CD14-positive monocyte (primary cell): ENCODE measurements around the gene RCAN2. TPM values are rescaled to one million over a fixed set of nuclear protein-coding genes. Genes with fewer than 3 reads are reported as not detected.

ENCODE experiments used
- DNase-seq, 3 donors: peaks; one replicate each; pipeline ENCODE4 v3.0.0-alpha.2; 2011 to 2022
- H2AFZ ChIP-seq: 2 replicates; pipeline ENCODE4 v1.6.0; 2012; ENCODE audit warnings: mild to moderate bottlenecking, low read depth, low read length, inconsistent platforms; ENCODE audit not compliant: insufficient read depth, poor library complexity, severe bottlenecking
- H3K27ac ChIP-seq, 2 donors: 1 replicate in 1 of 2; 2 replicates in 1 of 2; pipeline ENCODE4 v1.5.1; 2012 to 2013; ENCODE audit warnings: low read length in 2 of 2, control low read depth in 1 of 2, inconsistent platforms in 1 of 2, low read depth in 1 of 2, mild to moderate bottlenecking in 1 of 2
- H3K27me3 ChIP-seq, 2 donors: one replicate each; pipeline versions ENCODE4 v1.6.0 to v1.6.1; 2011 to 2013; ENCODE audit warnings: low read length in 2 of 2; ENCODE audit not compliant: control insufficient read depth in 2 of 2, insufficient read depth in 2 of 2
- H3K36me3 ChIP-seq, 2 donors: replicated peaks in 1 of 2; 1 replicate in 1 of 2; 2 replicates in 1 of 2; pipeline versions ENCODE4 v1.5.1 to v1.6.1; 2012 to 2013; ENCODE audit warnings: low read length in 2 of 2, control low read depth in 1 of 2, inconsistent platforms in 1 of 2, mild to moderate bottlenecking in 1 of 2; ENCODE audit not compliant: insufficient read depth in 2 of 2, control insufficient read depth in 1 of 2
- H3K4me1 ChIP-seq, 2 donors: 1 replicate in 1 of 2; 2 replicates in 1 of 2; pipeline versions ENCODE4 v1.5.1 to v1.6.1; 2012 to 2013; ENCODE audit warnings: low read length in 2 of 2, control low read depth in 1 of 2, inconsistent platforms in 1 of 2, mild to moderate bottlenecking in 1 of 2, moderate library complexity in 1 of 2; ENCODE audit not compliant: insufficient read depth in 2 of 2, control insufficient read depth in 1 of 2
- H3K4me2 ChIP-seq: replicated peaks from 2 replicates; pipeline ENCODE3; 2012; ENCODE audit warnings: low read length, moderate library complexity, mild to moderate bottlenecking; ENCODE audit not compliant: poor library complexity, severe bottlenecking; ENCODE audit errors: extremely low read depth
- H3K4me3 ChIP-seq, 3 experiments: fragments of 200-600 bp in 1 of 3; sonication (generic) in 1 of 3; replicated peaks in 1 of 3; 1 replicate in 2 of 3; 2 replicates in 1 of 3; pipeline ENCODE4 v1.5.1; 2011 to 2013; ENCODE audit warnings: low read length in 3 of 3, mild to moderate bottlenecking in 3 of 3, control low read depth in 2 of 3, low read depth in 2 of 3, inconsistent platforms in 1 of 3, moderate library complexity in 1 of 3
- H3K79me2 ChIP-seq: 2 replicates; pipeline ENCODE4 v1.6.0; 2012; ENCODE audit warnings: mild to moderate bottlenecking, control low read depth, inconsistent platforms, low read length, moderate library complexity; ENCODE audit not compliant: insufficient read depth
- H3K9ac ChIP-seq: 2 replicates; pipeline ENCODE4 v1.6.0; 2017; ENCODE audit warnings: low read length, mild to moderate bottlenecking; ENCODE audit not compliant: insufficient read depth, poor library complexity, severe bottlenecking
- H3K9me3 ChIP-seq, 2 donors: replicated peaks in 1 of 2; 1 replicate in 1 of 2; 2 replicates in 1 of 2; pipeline versions ENCODE4 v1.5.1 to v1.6.1; 2012 to 2013; ENCODE audit warnings: low read length in 2 of 2, control low read depth in 1 of 2; ENCODE audit not compliant: control insufficient read depth in 1 of 2, insufficient read depth in 1 of 2
- H4K20me1 ChIP-seq: 2 replicates; pipeline ENCODE4 v1.6.0; 2012; ENCODE audit warnings: mild to moderate bottlenecking, low read length, control low read depth, moderate library complexity; ENCODE audit not compliant: insufficient read depth
- H3K27ac Mint-ChIP-seq, 7 donors: one replicate each; pipeline ENCODE4 v1.8.0; 2020; ENCODE audit warnings: mild to moderate bottlenecking in 7 of 7, mixed read lengths in 7 of 7, moderate library complexity in 6 of 7, inconsistent platforms in 2 of 7
- H3K27me3 Mint-ChIP-seq, 3 donors: one replicate each; pipeline ENCODE4 v1.8.0; 2021 to 2022; ENCODE audit warnings: low read depth in 3 of 3, mild to moderate bottlenecking in 3 of 3, mixed read lengths in 3 of 3, moderate library complexity in 3 of 3, inconsistent platforms in 1 of 3
- H3K36me3 Mint-ChIP-seq, 2 donors: one replicate each; pipeline ENCODE4 v1.8.0; 2020; ENCODE audit warnings: mixed read lengths in 2 of 2, inconsistent platforms in 1 of 2, mild to moderate bottlenecking in 1 of 2
- H3K4me1 Mint-ChIP-seq: one replicate; pipeline ENCODE4 v1.8.0; 2020; ENCODE audit warnings: mild to moderate bottlenecking, mixed read lengths
- H3K4me3 Mint-ChIP-seq, 2 donors: one replicate each; pipeline ENCODE4 v1.8.0; 2020; ENCODE audit warnings: mild to moderate bottlenecking in 2 of 2, mixed read lengths in 2 of 2, moderate library complexity in 1 of 2
- H3K9me3 Mint-ChIP-seq, 7 donors: one replicate each; pipeline ENCODE4 v1.8.0; 2020 to 2022; ENCODE audit warnings: mixed read lengths in 7 of 7, mild to moderate bottlenecking in 6 of 7, moderate library complexity in 6 of 7, inconsistent platforms in 2 of 7
- WGBS: methylation state at CpG from one replicate; pipeline ENCODE4 v1.1.5; 2013; ENCODE audit warnings: missing lambda C conversion rate; ENCODE audit not compliant: insufficient coverage; 5-methylcytosine and 5-hydroxymethylcytosine counted together
- intact Hi-C, 2 donors: fragments of 100-400 bp; cut with micrococcal nuclease; formaldehyde crosslinking; loops; one replicate each; pipeline versions ENCODE4 v1.15.0 to v1.15.1; 2023
- polyA plus RNA-seq, 3 donors: library from polyadenylated mRNA; depleted of rRNA in 1 of 3; unstranded in 2 of 3; stranded (reverse) in 1 of 3; fragments of 300-500 nt in 2 of 3; fragments of >200 nt in 1 of 3; fragmentation: Illumina TruSeq in 2 of 3; gene quantifications; 1 replicate in 2 of 3; 2 replicates in 1 of 3; pipeline ENCODE4 v1.2.3, GENCODE V29; 2012 to 2021
- TF ChIP-seq, protein P1 (sequence below): fragments of 200-600 bp; IDR thresholded peaks from one replicate; pipeline ENCODE4 v1.8.0; 2022; ENCODE audit warnings: antibody characterized with exemption, mild to moderate bottlenecking

Gene RCAN2
- polyA plus RNA-seq, 3 donors: not detected

DNA sequence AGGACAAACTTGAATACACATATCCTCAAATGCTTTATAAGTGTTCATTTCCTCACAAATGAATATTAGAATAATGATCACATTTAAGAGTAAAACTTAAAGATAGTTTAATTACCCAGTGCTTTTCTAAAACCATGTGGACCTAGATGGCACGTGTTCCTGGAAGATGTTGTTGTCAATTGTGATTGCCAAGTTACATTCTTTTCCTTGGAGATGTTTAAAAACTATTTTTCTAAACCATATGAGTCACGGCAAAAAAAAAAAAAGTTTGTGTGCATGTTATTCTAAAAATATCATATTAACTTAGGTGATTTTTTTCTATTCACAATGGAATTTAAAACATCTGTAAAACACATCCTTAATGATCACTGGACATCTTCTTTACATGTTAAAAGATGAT is 51.1 kb downstream of the RCAN2 start:
- Histone ChIP-seq H3K27ac (no peak overlapping the region), H3K27me3 (no peaks in the 10 kb centered on the region), H3K9me3 (peaks cover 0 to 8% of the 10 kb centered on the region in 2 donors), H2AFZ (no peak overlapping the region), H3K4me3 (no peak overlapping the region), H3K9ac (no peak overlapping the region), H4K20me1 (no peaks in the 10 kb centered on the region), H3K4me1 (no peaks in the 10 kb centered on the region), H3K79me2 (no peaks in the 10 kb centered on the region), H3K36me3 (no peaks in the 10 kb centered on the region), H3K4me2 (no peak overlapping the region)
- no peaks in the 10 kb centered on the region for H3K27me3 Mint-ChIP-seq
- H3K36me3 Mint-ChIP-seq: no peaks in the 10 kb centered on the region
- TF ChIP-seq, protein P1, sequence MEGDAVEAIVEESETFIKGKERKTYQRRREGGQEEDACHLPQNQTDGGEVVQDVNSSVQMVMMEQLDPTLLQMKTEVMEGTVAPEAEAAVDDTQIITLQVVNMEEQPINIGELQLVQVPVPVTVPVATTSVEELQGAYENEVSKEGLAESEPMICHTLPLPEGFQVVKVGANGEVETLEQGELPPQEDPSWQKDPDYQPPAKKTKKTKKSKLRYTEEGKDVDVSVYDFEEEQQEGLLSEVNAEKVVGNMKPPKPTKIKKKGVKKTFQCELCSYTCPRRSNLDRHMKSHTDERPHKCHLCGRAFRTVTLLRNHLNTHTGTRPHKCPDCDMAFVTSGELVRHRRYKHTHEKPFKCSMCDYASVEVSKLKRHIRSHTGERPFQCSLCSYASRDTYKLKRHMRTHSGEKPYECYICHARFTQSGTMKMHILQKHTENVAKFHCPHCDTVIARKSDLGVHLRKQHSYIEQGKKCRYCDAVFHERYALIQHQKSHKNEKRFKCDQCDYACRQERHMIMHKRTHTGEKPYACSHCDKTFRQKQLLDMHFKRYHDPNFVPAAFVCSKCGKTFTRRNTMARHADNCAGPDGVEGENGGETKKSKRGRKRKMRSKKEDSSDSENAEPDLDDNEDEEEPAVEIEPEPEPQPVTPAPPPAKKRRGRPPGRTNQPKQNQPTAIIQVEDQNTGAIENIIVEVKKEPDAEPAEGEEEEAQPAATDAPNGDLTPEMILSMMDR: no peak
- no CpG with 5 or more reads among the region's 2 CpGs for WGBS
- no peaks in the 10 kb centered on the region for H3K4me1 Mint-ChIP-seq
- DNase-seq: no peak
- intact Hi-C loops: no loop called here
- H3K9me3 Mint-ChIP-seq: peaks cover 2 to 10% (median 6%) of the 10 kb centered on the region in 7 donors
- H3K27ac Mint-ChIP-seq: no peak overlapping the region
- no peak overlapping the region for H3K4me3 Mint-ChIP-seq

DNA sequence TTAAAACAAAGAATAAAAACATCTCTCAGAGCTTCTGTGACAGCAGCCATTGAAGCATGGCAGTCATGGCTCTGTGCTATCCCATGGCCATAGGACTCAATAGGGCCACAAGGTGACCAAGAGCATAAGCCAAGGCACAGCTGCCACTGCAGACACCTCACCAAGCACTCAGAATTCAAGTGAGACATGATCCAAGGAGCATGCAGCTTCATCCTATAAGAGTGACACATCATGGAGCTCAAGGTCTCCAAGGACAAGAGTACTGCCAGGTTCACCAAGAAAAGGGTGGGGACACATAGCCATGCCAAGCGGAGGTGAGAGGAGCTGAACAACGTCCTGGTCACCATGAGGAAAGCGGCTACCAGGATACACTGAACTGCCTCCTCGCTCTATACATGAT is 53.0 kb downstream of the RCAN2 start:
- TF ChIP-seq, protein P1: no peak
- intact Hi-C loops: no loop called here
- no peaks in the 10 kb centered on the region for H3K9me3 ChIP-seq
- Mint-ChIP-seq H3K4me3 (no peak overlapping the region), H3K27me3 (no peaks in the 10 kb centered on the region), H3K27ac (no peak overlapping the region), H3K9me3 (peaks cover 0 to 6% (median 0%) of the 10 kb centered on the region in 7 donors), H3K4me1 (no peaks in the 10 kb centered on the region), H3K36me3 (no peaks in the 10 kb centered on the region)
- no peaks in the 10 kb centered on the region for H3K4me1 ChIP-seq
- H3K79me2 ChIP-seq: no peaks in the 10 kb centered on the region
- no peak overlapping the region for H3K4me2 ChIP-seq
- no peaks in the 10 kb centered on the region for H3K27me3 ChIP-seq
- WGBS: 100% methylated on average over 1 of the region's 4 CpGs
- no peak for DNase-seq
- H3K27ac ChIP-seq: no peak overlapping the region
- no peaks in the 10 kb centered on the region for H4K20me1 ChIP-seq
- H3K9ac ChIP-seq: no peak overlapping the region
- no peaks in the 10 kb centered on the region for H3K36me3 ChIP-seq
- H2AFZ ChIP-seq: no peak overlapping the region
- no peak overlapping the region for H3K4me3 ChIP-seq
